Measurements from ENCODE around the gene HOMER3.

HOMER3 gene

GRCh38 chr19:18940769-18941627 lies at the start of gene HOMER3:
Gene HOMER3 (minus strand): TSS chr19:18941217. CDS start chr19:18938982, 2,235 bp downstream.
- peak; percentile 77 for DNase-seq

GRCh38 chr19:18990128-18990708 lies 49.2 kb upstream of the HOMER3 start:
- DNase-seq = no peak

GRCh38 chr19:18989316-18989715 lies 48.3 kb upstream of the HOMER3 start:
- DNase-seq = no peak

GRCh38 chr19:18987456-18987855 lies 46.4 kb upstream of the HOMER3 start:
- DNase-seq = no peak

GRCh38 chr19:18985257-18985656 lies 44.2 kb upstream of the HOMER3 start:
- DNase-seq = no peak

GRCh38 chr19:18984251-18984650 lies 43.2 kb upstream of the HOMER3 start:
- DNase-seq = no peak

GRCh38 chr19:18982669-18983068 lies 41.7 kb upstream of the HOMER3 start:
- DNase-seq = no peak

GRCh38 chr19:18980432-18981020 lies 39.5 kb upstream of the HOMER3 start:
- DNase-seq = no peak

- DNase-seq = no peak
Measured at GRCh38 chr19:18978616-18979015, 37.6 kb upstream of the HOMER3 start.

GRCh38 chr19:18975869-18976268 lies 34.9 kb upstream of the HOMER3 start:
- no peak for DNase-seq

GRCh38 chr19:18975011-18975410 lies 34.0 kb upstream of the HOMER3 start:
- DNase-seq = no peak

GRCh38 chr19:18972851-18973250 lies 31.8 kb upstream of the HOMER3 start:
- DNase-seq = no peak

- DNase-seq = no peak
Measured at GRCh38 chr19:18972301-18972811, 31.3 kb upstream of the HOMER3 start.

GRCh38 chr19:18969931-18970659 lies 29.1 kb upstream of the HOMER3 start:
- no peak for DNase-seq

GRCh38 chr19:18967358-18968146 lies 26.5 kb upstream of the HOMER3 start:
- DNase-seq = no peak

GRCh38 chr19:18966307-18966706 lies 25.3 kb upstream of the HOMER3 start:
- no peak for DNase-seq

GRCh38 chr19:18964121-18964520 lies 23.1 kb upstream of the HOMER3 start:
- DNase-seq = no peak

- no peak for DNase-seq
Measured at GRCh38 chr19:18961767-18962620, 21.0 kb upstream of the HOMER3 start.

GRCh38 chr19:18960370-18960769 lies 19.4 kb upstream of the HOMER3 start:
- no peak for DNase-seq

GRCh38 chr19:18955042-18955441 lies 14.0 kb upstream of the HOMER3 start:
- DNase-seq = no peak

GRCh38 chr19:18954094-18954493 lies 13.1 kb upstream of the HOMER3 start:
- DNase-seq = no peak

All from activated naive CD4-positive, alpha-beta T cell treated with Interleukin-2 at 50 U/mL for 16 hours (primary cell).